IPS-18a (cell line): Measurements from ENCODE around the gene GJA3.

Experiments used
- H3K27ac ChIP-seq: one replicate; pipeline ENCODE4 v1.5.1; 2013; ENCODE audit warnings: low read length
- H3K27me3 ChIP-seq: one replicate; pipeline ENCODE4 v1.6.1; 2013; ENCODE audit warnings: mild to moderate bottlenecking, low read length; ENCODE audit not compliant: control insufficient read depth, insufficient read depth
- H3K36me3 ChIP-seq: one replicate; pipeline ENCODE4 v1.6.1; 2013; ENCODE audit warnings: low read depth, low read length; ENCODE audit not compliant: control insufficient read depth
- H3K4me1 ChIP-seq: one replicate; pipeline ENCODE4 v1.6.1; 2013; ENCODE audit warnings: low read depth, low read length; ENCODE audit not compliant: control insufficient read depth
- H3K4me3 ChIP-seq: one replicate; pipeline ENCODE4 v1.5.1; 2013; ENCODE audit warnings: low read length
- H3K9ac ChIP-seq: one replicate; pipeline ENCODE4 v1.6.1; 2013; ENCODE audit warnings: mild to moderate bottlenecking, low read length, moderate library complexity
- H3K9me3 ChIP-seq: one replicate; pipeline ENCODE4 v1.6.1; 2013; ENCODE audit warnings: low read depth, low read length; ENCODE audit not compliant: control insufficient read depth

The GJA3 gene

DNA sequence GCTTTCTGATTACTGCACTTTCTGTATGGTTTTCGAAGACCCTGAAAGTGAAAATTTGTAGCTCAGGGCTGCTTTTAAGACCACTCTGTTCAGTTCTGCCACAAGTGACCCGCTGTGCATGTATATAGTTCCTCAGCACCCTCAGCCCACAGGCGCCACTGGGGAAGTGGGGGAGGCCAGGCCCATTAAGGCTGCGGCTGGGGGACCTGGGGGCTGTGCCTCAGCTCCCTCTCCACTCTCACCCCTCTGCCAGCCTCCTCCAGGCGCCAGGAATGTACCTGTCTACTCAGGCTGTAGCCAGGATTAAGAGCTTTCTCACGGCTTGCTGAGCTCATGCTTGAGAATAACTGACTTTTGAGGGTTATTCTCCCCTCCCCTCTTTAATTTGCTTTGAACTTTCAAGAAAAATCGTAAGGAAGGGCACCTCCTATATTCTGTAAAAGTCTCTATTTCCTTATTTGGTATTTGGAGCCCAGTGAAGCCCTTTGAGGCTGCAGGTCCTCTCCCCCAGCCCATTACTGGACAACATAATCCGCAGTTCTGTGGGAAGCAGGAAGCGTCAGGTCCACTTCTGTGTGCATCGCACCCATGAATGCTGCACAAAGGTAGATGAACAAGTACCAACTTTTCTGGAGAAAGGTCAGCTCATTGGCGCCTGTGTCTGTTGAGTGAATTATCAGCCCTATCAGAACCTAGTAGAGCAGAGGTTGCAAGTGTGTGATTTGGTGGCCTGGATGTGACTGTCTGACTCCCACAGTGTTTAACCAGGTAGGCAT lies 29.6 kb downstream of the GJA3 start:
- Histone ChIP-seq H3K36me3 (no peaks in the 10 kb centered on the region), H3K27me3 (peaks cover 38% of the 10 kb centered on the region), H3K4me1 (peaks cover 3% of the 10 kb centered on the region), H3K9me3 (no peaks in the 10 kb centered on the region), H3K27ac (no peak overlapping the region), H3K9ac (no peak overlapping the region), H3K4me3 (no peak overlapping the region)

GRCh38 chr13:20130652-20131051 lies 30.2 kb downstream of the GJA3 start:
- no peak overlapping the region for H3K27ac ChIP-seq
- no peak overlapping the region for H3K9ac ChIP-seq
- H3K27me3 ChIP-seq = peaks cover 42% of the 10 kb centered on the region
- H3K36me3 ChIP-seq = no peaks in the 10 kb centered on the region
- no peaks in the 10 kb centered on the region for H3K9me3 ChIP-seq
- peaks cover 3% of the 10 kb centered on the region for H3K4me1 ChIP-seq
- H3K4me3 ChIP-seq = no peak overlapping the region

DNA sequence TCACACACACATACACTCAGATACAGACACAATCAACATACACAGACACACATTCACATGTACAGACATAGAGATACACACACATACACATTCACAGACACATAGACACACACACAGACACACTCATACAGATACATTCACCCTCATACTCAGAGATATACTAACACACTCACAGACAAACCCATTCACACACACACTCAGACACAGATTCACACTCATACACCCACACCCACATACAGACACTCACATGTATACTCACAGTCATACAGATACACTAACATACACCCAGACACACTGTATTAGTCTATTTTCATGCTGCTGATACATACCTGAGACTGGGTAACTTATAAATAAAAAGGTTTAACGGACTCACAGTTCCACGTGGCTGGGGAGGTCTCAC lies 30.8 kb downstream of the GJA3 start:
- H3K27me3 ChIP-seq = peaks cover 48% of the 10 kb centered on the region
- no peak overlapping the region for H3K27ac ChIP-seq

GRCh38 chr13:20129076-20129475 lies 31.8 kb downstream of the GJA3 start:
- peak overlapping the region; percentile 62 for H3K4me3 ChIP-seq
- H3K9me3 ChIP-seq = no peaks in the 10 kb centered on the region

More for the DNA sequence above, 30.8 kb downstream of the GJA3 start:
- H3K4me1 ChIP-seq = peaks cover 3% of the 10 kb centered on the region
- H3K36me3 ChIP-seq = no peaks in the 10 kb centered on the region
- H3K4me3 ChIP-seq = no peak overlapping the region
- no peaks in the 10 kb centered on the region for H3K9me3 ChIP-seq
- H3K9ac ChIP-seq = no peak overlapping the region

DNA sequence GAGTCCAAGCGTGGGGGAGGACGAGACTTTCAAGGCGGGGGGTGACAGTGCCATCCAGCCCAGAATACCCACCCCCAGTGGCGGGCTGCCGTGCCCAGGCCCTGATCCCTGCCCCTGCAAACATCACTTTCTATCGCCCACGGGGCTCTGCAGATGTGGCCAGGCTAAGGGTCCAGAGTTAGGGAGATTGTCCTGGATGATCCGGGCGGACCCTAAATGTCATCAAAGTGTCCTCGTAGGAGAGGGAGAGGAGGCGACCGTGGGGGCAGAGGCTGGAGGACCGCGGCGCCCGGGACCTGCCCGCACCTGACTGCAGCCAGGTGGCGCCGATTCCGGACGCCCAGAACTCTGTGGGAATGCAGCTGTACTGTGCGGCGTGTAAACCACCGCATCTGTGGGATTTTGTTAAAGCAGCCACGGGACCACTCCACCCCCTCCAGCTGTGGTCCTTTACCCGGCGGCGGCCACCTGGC lies 32.4 kb downstream of the GJA3 start:
- peak overlapping the region; percentile 62 for H3K4me3 ChIP-seq
- no peak overlapping the region for H3K9ac ChIP-seq
- H3K4me1 ChIP-seq = peaks cover 3% of the 10 kb centered on the region
- H3K27ac ChIP-seq = no peak overlapping the region
- H3K9me3 ChIP-seq = no peaks in the 10 kb centered on the region
- H3K36me3 ChIP-seq = no peaks in the 10 kb centered on the region
- peaks cover 49% of the 10 kb centered on the region for H3K27me3 ChIP-seq

More at GRCh38 chr13:20129076-20129475, 31.8 kb downstream of the GJA3 start:
- H3K27me3 ChIP-seq = peaks cover 49% of the 10 kb centered on the region
- H3K9ac ChIP-seq = no peak overlapping the region
- no peak overlapping the region for H3K27ac ChIP-seq
- H3K36me3 ChIP-seq = no peaks in the 10 kb centered on the region
- H3K4me1 ChIP-seq = peaks cover 3% of the 10 kb centered on the region

DNA sequence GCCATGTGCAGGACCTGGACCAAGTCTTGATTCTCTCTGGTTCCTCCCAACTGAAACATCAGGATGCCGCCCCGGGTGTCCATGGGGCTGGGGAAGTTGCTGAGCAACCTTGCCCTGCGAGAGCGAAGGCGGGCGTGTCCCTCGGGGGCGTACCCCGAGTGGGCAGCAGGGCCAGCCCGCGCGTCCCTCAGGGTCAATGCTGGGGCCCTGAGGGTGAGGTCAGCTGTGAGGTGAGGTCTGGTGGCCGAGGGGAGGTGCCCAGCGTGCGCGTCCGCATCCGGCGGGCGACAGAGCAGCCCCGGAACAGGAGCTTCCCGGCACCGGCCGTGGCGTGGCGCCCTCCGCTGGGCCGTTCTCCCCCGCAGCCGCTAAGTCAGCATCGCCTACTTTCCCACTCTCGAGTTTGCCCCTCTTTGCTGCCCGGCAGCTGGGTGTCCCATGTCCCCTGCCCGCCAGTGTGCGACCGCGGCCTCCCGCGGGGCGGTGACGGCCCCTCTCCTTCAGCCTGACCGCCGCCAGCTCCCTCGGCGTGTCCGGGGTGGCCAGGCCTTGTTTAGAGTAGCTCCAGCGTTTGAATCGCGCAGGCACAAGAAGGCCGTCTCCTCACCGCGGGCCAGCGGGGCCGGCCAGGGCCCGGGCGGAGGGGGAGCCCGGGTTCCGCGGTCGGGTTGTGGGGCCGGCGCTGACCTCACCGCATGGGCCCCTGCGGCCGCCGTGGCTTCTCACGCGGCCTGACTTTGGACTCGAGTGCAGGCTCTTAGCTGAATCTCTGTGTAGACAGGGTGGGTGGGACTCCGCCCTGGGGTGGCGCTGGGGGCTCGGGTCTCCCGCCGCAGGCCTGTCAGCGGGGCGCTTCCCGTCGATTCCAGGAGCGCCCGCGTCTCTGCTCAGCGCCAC lies 33.0 kb downstream of the GJA3 start:
- H3K4me1 ChIP-seq = peaks cover 3% of the 10 kb centered on the region
- H3K9ac ChIP-seq = peak overlapping the region; percentile 18
- H3K36me3 ChIP-seq = no peaks in the 10 kb centered on the region
- H3K27ac ChIP-seq = no peak overlapping the region
- peaks cover 49% of the 10 kb centered on the region for H3K27me3 ChIP-seq
- H3K4me3 ChIP-seq = peak overlapping the region; percentile 62
- H3K9me3 ChIP-seq = no peaks in the 10 kb centered on the region

DNA sequence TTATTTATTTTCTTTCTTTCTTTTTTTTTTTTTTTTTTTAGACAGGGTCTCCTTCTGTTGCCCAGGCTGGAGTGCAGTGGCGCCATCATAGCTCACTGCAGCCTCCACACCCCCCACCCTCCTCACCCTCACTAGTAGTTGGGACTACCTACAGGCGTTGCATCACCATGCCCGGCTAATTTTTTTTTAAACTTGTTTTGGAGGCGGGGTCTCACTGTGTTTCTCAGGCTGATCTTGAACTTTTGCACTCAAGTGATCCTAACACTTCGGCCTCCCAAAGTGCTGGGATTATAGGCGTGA lies 33.6 kb downstream of the GJA3 start:
- Histone ChIP-seq H3K27me3 (peaks cover 49% of the 10 kb centered on the region), H3K4me1 (peaks cover 3% of the 10 kb centered on the region), H3K27ac (no peak overlapping the region), H3K4me3 (peak overlapping the region; percentile 62), H3K36me3 (no peaks in the 10 kb centered on the region), H3K9ac (no peak overlapping the region), H3K9me3 (no peaks in the 10 kb centered on the region)

DNA sequence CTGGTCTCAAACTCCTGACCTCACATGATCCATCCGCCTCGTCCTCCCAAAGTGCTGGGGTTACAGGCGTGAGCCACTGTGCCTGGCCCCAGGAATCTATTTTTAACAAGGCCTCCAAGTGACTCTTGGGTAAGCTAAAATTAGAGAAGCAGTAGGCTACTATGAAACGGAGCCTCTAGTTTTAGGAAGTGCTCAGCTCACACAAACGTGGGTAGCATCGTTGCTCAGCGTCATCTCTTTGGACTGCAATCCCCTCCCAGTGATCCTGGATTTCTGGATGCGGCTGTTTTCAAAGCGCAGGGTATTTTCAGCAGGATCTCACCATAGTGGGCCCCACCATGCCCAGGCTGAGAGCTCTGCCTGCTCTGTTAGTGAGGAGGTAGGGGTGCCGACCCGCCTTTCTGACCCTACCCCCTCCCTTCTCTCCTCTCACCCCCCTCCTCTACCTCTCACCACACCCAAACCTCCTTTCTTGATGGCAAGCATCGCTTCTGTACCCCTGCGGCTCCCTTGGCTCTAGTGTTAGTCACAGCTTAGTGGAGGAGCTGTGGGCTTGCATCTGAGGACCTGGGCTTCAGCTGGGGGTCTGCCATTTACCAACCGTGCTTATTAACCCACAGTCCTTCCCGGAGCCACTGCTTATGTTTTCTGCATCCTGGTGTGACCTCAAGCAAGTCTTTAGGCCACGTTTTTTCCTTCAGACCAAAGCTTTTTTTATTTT lies 34.2 kb downstream of the GJA3 start:
- H3K4me1 ChIP-seq = peaks cover 3% of the 10 kb centered on the region
- no peak overlapping the region for H3K4me3 ChIP-seq
- no peak overlapping the region for H3K9ac ChIP-seq
- H3K9me3 ChIP-seq = no peaks in the 10 kb centered on the region
- no peaks in the 10 kb centered on the region for H3K36me3 ChIP-seq
- H3K27ac ChIP-seq = no peak overlapping the region
- peaks cover 49% of the 10 kb centered on the region for H3K27me3 ChIP-seq

GRCh38 chr13:20125783-20126165 lies 35.1 kb downstream of the GJA3 start:
- H3K4me3 ChIP-seq = no peak overlapping the region
- peaks cover 46% of the 10 kb centered on the region for H3K27me3 ChIP-seq
- peaks cover 3% of the 10 kb centered on the region for H3K4me1 ChIP-seq
- no peaks in the 10 kb centered on the region for H3K9me3 ChIP-seq
- H3K36me3 ChIP-seq = no peaks in the 10 kb centered on the region
- H3K27ac ChIP-seq = no peak overlapping the region
- H3K9ac ChIP-seq = no peak overlapping the region

GRCh38 chr13:20125129-20125782 lies 35.6 kb downstream of the GJA3 start:
- H3K27me3 ChIP-seq = peaks cover 41% of the 10 kb centered on the region
- H3K9ac ChIP-seq = no peak overlapping the region
- H3K9me3 ChIP-seq = no peaks in the 10 kb centered on the region
- H3K27ac ChIP-seq = no peak overlapping the region
- H3K4me3 ChIP-seq = no peak overlapping the region
- H3K4me1 ChIP-seq = peaks cover 5% of the 10 kb centered on the region
- H3K36me3 ChIP-seq = no peaks in the 10 kb centered on the region

- no peak overlapping the region for H3K9ac ChIP-seq
- H3K27me3 ChIP-seq = peaks cover 31% of the 10 kb centered on the region
- no peak overlapping the region for H3K27ac ChIP-seq
- H3K4me3 ChIP-seq = no peak overlapping the region
- no peaks in the 10 kb centered on the region for H3K9me3 ChIP-seq
- peaks cover 11% of the 10 kb centered on the region for H3K4me1 ChIP-seq
- no peaks in the 10 kb centered on the region for H3K36me3 ChIP-seq
Observed at GRCh38 chr13:20124303-20124702, 36.5 kb downstream of the GJA3 start.
